Lower leg skin (tissue), 4 donors: ENCODE results near the gene KLK4. TPM values are rescaled to one million over a fixed set of nuclear protein-coding genes. Genes with fewer than 3 reads are reported as not detected.

ENCODE experiments used
- DNase-seq, 2 donors: peaks; one replicate each; pipeline ENCODE4 v3.0.0-alpha.2; 2019; ENCODE audit warnings: low spot score in 2 of 2
- H3K4me3 ChIP-seq: fragments of 200-600 bp; sonication (generic); 2 replicates; pipeline ENCODE4 v1.5.1; 2017; ENCODE audit warnings: mild to moderate bottlenecking, low read depth; ENCODE audit not compliant: poor library complexity, severe bottlenecking
- POLR2A ChIP-seq, 2 donors: fragments of 450-650 bp; IDR thresholded peaks; one replicate each; pipeline ENCODE4 v1.6.1; 2016 to 2017; ENCODE audit warnings: antibody characterized with exemption in 2 of 2, mild to moderate bottlenecking in 1 of 2, moderate library complexity in 1 of 2
- WGBS, 2 donors: methylation state at CpG; one replicate each; pipeline ENCODE4 v1.1.5; 2018; 5-methylcytosine and 5-hydroxymethylcytosine counted together
- intact Hi-C: fragments of 100-400 bp; cut with DNase I; formaldehyde crosslinking; loops from one replicate; pipeline ENCODE4 v1.15.0; 2023; ENCODE audit warnings: low total_unique reads
- total RNA-seq, 4 donors: library from RNA; depleted of rRNA; stranded (reverse); fragments of >200 nt; gene quantifications; one replicate each; pipeline ENCODE4 v1.1.0, GENCODE V29; 2016
- TF ChIP-seq, protein P1 (sequence below), 3 donors: fragments of 450-650 bp; IDR thresholded peaks; one replicate each; pipeline ENCODE4 v1.5.1; 2016; ENCODE audit warnings: antibody characterized with exemption in 3 of 3, mild to moderate bottlenecking in 3 of 3, moderate library complexity in 2 of 3

Gene KLK4
- total RNA-seq, 4 donors from 2014 or later, result 0.47 to 0.84 (median 0.74) TPM

DNA sequence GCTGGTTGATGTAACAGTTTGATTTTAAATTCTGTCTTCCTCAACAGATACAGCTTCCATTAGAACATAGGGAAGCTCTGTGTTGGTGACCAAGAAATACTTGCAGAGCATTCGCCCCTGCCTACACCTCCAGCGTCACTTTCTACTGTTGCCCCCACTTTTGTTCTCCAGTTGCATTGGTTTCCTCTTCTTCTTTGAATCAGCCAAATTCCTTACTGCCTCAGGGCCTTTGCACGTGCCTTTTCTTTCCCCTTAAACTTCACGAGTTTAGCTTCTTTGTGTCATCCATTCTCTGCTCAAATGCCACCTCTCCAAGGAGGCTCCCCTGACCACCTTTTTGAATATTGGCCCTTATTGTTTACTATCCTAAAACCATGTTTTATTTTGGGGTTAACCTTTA is 35.9 kb upstream of the KLK4 start:
- no peak overlapping the region for H3K4me3 ChIP-seq
- DNase-seq, result no peak
- intact Hi-C loops, result no loop called here
- TF ChIP-seq POLR2A (IDR thresholded peaks at IDR 0.05), result no peak
- TF ChIP-seq, protein P1, sequence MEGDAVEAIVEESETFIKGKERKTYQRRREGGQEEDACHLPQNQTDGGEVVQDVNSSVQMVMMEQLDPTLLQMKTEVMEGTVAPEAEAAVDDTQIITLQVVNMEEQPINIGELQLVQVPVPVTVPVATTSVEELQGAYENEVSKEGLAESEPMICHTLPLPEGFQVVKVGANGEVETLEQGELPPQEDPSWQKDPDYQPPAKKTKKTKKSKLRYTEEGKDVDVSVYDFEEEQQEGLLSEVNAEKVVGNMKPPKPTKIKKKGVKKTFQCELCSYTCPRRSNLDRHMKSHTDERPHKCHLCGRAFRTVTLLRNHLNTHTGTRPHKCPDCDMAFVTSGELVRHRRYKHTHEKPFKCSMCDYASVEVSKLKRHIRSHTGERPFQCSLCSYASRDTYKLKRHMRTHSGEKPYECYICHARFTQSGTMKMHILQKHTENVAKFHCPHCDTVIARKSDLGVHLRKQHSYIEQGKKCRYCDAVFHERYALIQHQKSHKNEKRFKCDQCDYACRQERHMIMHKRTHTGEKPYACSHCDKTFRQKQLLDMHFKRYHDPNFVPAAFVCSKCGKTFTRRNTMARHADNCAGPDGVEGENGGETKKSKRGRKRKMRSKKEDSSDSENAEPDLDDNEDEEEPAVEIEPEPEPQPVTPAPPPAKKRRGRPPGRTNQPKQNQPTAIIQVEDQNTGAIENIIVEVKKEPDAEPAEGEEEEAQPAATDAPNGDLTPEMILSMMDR (IDR thresholded peaks at IDR 0.05), result no peak
- 76 to 77% methylated on average over 4 of the region's 4 CpGs for WGBS, 2 donors

DNA sequence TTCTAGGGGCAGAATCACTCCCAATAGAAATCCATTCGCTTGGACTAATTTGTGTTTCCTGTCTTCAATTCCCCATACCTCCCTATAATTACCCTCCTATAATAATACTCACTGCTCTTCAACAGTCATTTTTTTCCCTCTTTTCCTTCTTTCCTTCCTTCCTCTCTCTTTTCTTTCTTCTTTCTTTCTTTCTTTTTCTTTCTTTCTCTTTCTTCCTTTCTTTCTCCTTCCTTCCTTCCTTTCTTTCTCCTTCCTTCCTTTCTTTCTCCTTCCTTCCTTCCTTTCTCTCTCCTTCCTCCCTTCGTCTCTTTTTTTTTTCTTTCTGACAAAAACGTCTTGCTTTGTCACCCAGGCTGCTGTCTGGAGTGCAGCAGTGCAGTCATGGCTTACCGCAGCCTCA is 33.6 kb upstream of the KLK4 start:
- WGBS, 2 donors, result 73 to 81% methylated on average over 4 of the region's 4 CpGs
- DNase-seq, result no peak
- H3K4me3 ChIP-seq, result no peak overlapping the region
- intact Hi-C loops, result no loop called here
- TF ChIP-seq, protein P1 (IDR thresholded peaks at IDR 0.05), result no peak
- no peak for TF ChIP-seq POLR2A (IDR thresholded peaks at IDR 0.05)

DNA sequence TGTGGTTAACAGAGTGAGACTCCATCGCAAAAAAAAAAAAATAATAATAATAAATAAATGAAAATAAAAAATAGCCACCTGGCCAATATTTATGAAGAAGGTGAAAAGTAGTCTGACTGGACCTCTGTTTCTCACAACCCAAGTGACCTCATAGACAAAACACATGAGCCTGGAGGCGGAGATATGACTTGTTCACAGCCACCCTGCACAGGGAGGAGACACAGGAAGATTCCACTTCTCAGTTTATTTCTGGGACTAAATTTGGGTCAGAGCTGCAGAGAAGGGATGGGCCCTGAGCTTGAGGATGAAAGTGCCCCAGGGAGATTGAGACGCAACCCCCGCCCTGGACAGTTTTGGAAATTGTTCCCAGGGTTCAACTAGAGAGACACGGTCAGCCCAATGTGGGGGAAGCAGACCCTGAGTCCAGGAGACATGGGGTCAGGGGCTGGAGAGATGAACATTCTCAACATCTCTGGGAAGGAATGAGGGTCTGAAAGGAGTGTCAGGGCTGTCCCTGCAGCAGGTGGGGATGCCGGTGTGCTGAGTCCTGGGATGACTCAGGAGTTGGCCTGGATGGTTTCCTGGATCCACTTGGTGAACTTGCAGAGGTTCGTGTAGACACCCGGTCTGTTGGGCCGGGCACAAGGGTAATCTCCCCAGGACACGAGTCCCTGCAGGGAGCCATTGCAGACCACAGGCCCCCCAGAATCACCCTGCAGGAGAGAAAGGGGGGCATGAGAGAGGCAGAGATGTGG is 32.1 kb upstream of the KLK4 start:
- intact Hi-C loops, result no loop called here
- no peak overlapping the region for H3K4me3 ChIP-seq
- WGBS, 2 donors, result 57 to 63% methylated on average over 10 of the region's 10 CpGs
- DNase-seq, result no peak
- TF ChIP-seq, protein P1 (IDR thresholded peaks at IDR 0.05), result no peak
- no peak for TF ChIP-seq POLR2A (IDR thresholded peaks at IDR 0.05)

DNA sequence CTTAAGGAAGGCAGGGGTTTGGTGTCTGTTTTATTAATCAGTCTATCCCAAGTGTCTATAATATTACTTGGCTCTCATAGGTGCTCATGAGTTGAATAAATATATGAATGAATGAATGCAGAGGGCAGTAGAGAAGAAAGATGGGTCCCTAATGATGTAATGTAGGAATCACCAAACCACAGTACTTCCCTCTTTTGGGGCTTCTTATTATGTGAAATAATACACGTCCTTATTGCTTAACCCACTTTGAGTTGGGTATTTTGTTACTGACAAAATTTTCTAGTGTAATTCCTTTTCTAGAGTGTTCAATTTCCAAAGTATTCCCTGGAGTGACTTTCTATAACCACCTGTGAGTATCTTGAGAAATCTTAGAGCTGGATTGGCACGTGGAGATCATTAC is 28.4 kb upstream of the KLK4 start:
- H3K4me3 ChIP-seq, result no peak overlapping the region
- TF ChIP-seq POLR2A (IDR thresholded peaks at IDR 0.05), result no peak
- TF ChIP-seq, protein P1 (IDR thresholded peaks at IDR 0.05), result no peak
- 75 to 79% methylated on average over 2 of the region's 2 CpGs for WGBS, 2 donors
- intact Hi-C loops, result no loop called here
- DNase-seq, result no peak

DNA sequence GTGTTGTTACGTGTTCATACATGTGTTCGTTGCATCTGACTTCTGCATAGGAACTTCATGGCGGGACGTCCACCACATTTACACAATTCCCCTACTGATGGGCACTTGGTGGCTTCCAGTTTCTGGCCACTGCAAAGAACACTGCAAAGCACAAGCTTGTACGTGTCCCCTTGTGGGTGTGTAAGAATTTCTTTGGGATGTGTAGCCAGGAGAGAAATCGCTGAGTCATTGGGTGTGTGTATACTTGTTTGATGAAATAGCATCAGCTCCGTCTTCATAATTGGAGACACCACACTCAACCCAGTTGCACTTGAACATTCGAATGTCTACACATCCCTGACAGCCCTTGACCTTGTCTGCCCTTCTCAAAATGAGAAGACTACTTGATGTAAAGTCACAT is 22.4 kb upstream of the KLK4 start:
- 44 to 46% methylated on average over 8 of the region's 8 CpGs for WGBS, 2 donors

More for the DNA sequence above, 22.4 kb upstream of the KLK4 start:
- intact Hi-C loops, result loop anchor here (5.0 kb wide), 1 partner anchor 79 kb away; no protein-coding TSS in a partner anchor
- peak in 1 of 2 donors; percentile 35 for DNase-seq
- no peak overlapping the region for H3K4me3 ChIP-seq
- TF ChIP-seq, protein P1 (IDR thresholded peaks at IDR 0.05), result no peak
- TF ChIP-seq POLR2A (IDR thresholded peaks at IDR 0.05), result no peak
